ENCODE data around the gene POLDIP3.
"Not testable (repeated sequence)": the region's sequence is repeated elsewhere in the genome, so short reads cannot be mapped to it uniquely, and the experiment has no call there.

DNA sequence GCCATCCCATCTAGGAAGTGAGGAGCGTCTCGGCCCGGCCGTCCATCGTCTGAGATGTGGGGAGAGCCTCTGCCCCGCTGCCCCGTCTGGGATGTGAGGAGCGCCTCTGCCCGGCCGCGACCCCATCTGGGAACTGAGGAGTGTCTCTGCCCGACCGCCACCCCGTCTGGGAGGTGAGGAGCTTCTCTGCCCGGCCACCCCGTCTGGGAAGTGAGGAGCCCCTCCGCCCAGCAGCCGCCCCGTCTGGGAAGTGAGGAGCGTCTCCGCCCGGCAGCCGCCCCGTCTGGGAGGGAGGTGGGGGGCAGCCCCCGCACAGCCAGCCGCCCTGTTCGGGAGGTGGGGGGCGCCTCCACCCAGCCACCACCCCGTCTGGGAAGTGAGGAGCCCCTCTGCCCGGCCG, 7.0 kb downstream of the POLDIP3 start:
- TF ChIP-seq, protein P1, sequence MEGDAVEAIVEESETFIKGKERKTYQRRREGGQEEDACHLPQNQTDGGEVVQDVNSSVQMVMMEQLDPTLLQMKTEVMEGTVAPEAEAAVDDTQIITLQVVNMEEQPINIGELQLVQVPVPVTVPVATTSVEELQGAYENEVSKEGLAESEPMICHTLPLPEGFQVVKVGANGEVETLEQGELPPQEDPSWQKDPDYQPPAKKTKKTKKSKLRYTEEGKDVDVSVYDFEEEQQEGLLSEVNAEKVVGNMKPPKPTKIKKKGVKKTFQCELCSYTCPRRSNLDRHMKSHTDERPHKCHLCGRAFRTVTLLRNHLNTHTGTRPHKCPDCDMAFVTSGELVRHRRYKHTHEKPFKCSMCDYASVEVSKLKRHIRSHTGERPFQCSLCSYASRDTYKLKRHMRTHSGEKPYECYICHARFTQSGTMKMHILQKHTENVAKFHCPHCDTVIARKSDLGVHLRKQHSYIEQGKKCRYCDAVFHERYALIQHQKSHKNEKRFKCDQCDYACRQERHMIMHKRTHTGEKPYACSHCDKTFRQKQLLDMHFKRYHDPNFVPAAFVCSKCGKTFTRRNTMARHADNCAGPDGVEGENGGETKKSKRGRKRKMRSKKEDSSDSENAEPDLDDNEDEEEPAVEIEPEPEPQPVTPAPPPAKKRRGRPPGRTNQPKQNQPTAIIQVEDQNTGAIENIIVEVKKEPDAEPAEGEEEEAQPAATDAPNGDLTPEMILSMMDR (tag by site-specific recombination; IDR thresholded peaks at IDR 0.05), result not testable (repeated sequence)
- not testable (repeated sequence) for TF ChIP-seq HOXD13 (CRISPR knock-in tag; IDR thresholded peaks at IDR 0.05; ENCODE audit: borderline replicate concordance); ZNF121 (tag by site-specific recombination; IDR thresholded peaks at IDR 0.05); ZNF292 (tag by site-specific recombination; IDR thresholded peaks at IDR 0.05; ENCODE audit: borderline replicate concordance, low read depth); SP7 (tag by site-specific recombination; IDR thresholded peaks at IDR 0.05); ZNF155 (tag by site-specific recombination; IDR thresholded peaks at IDR 0.05); MEIS1 (CRISPR knock-in tag; IDR thresholded peaks at IDR 0.05; ENCODE audit: borderline replicate concordance)
- TF ChIP-seq, protein P2, sequence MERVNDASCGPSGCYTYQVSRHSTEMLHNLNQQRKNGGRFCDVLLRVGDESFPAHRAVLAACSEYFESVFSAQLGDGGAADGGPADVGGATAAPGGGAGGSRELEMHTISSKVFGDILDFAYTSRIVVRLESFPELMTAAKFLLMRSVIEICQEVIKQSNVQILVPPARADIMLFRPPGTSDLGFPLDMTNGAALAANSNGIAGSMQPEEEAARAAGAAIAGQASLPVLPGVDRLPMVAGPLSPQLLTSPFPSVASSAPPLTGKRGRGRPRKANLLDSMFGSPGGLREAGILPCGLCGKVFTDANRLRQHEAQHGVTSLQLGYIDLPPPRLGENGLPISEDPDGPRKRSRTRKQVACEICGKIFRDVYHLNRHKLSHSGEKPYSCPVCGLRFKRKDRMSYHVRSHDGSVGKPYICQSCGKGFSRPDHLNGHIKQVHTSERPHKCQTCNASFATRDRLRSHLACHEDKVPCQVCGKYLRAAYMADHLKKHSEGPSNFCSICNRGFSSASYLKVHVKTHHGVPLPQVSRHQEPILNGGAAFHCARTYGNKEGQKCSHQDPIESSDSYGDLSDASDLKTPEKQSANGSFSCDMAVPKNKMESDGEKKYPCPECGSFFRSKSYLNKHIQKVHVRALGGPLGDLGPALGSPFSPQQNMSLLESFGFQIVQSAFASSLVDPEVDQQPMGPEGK (tag by site-specific recombination; IDR thresholded peaks at IDR 0.05), result not testable (repeated sequence)
- TF ChIP-seq, protein P3, sequence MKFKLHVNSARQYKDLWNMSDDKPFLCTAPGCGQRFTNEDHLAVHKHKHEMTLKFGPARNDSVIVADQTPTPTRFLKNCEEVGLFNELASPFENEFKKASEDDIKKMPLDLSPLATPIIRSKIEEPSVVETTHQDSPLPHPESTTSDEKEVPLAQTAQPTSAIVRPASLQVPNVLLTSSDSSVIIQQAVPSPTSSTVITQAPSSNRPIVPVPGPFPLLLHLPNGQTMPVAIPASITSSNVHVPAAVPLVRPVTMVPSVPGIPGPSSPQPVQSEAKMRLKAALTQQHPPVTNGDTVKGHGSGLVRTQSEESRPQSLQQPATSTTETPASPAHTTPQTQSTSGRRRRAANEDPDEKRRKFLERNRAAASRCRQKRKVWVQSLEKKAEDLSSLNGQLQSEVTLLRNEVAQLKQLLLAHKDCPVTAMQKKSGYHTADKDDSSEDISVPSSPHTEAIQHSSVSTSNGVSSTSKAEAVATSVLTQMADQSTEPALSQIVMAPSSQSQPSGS (tag by site-specific recombination; IDR thresholded peaks at IDR 0.05; ENCODE audit: low read depth), result not testable (repeated sequence)
- TF ChIP-seq, protein P4, sequence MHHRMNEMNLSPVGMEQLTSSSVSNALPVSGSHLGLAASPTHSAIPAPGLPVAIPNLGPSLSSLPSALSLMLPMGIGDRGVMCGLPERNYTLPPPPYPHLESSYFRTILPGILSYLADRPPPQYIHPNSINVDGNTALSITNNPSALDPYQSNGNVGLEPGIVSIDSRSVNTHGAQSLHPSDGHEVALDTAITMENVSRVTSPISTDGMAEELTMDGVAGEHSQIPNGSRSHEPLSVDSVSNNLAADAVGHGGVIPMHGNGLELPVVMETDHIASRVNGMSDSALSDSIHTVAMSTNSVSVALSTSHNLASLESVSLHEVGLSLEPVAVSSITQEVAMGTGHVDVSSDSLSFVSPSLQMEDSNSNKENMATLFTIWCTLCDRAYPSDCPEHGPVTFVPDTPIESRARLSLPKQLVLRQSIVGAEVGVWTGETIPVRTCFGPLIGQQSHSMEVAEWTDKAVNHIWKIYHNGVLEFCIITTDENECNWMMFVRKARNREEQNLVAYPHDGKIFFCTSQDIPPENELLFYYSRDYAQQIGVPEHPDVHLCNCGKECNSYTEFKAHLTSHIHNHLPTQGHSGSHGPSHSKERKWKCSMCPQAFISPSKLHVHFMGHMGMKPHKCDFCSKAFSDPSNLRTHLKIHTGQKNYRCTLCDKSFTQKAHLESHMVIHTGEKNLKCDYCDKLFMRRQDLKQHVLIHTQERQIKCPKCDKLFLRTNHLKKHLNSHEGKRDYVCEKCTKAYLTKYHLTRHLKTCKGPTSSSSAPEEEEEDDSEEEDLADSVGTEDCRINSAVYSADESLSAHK (tag by site-specific recombination; IDR thresholded peaks at IDR 0.05), result not testable (repeated sequence)

Data from HEK293 (cell line).